ENCODE results near the gene AQP12A.

DNA sequence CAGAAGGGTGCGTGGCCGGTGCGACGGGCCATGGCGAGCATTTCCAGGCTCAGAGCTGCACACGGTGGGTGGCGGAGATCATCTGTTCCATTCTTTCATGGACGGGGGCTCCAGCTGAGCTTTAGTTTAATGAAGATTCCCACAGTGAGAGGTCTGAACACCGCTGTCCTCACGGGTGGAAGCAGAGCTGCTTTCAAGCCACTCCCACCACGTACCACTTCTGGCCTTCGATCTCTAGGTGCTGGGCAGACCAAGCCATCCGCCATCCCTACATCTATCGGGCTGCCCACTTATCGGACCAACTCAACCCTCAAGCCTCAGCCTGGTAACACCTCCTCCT lies 47.9 kb upstream of the AQP12A start:
- TF ChIP-seq POLR2AphosphoS5 (IDR thresholded peaks at IDR 0.05; ENCODE audit: low read depth, low read length) = no peak
- TF ChIP-seq FOXP2 (optimal IDR thresholded peaks at IDR 0.05; ENCODE audit: borderline replicate concordance, extremely low read depth, extremely low read length, insufficient read depth) = no peak
- no peak for TF ChIP-seq TAF1 (IDR thresholded peaks at IDR 0.05; ENCODE audit: borderline replicate concordance, insufficient read depth, low read length)
- no peak for TF ChIP-seq SIN3A (IDR thresholded peaks at IDR 0.05; ENCODE audit: borderline replicate concordance, insufficient read depth, low read length)
- TF ChIP-seq REST (IDR thresholded peaks at IDR 0.05; ENCODE audit: insufficient read depth in 1 of 2, low read depth in 2 of 2, low read length in 2 of 2) = no peak
